ENCODE data around the gene EXOC3.

DNA sequence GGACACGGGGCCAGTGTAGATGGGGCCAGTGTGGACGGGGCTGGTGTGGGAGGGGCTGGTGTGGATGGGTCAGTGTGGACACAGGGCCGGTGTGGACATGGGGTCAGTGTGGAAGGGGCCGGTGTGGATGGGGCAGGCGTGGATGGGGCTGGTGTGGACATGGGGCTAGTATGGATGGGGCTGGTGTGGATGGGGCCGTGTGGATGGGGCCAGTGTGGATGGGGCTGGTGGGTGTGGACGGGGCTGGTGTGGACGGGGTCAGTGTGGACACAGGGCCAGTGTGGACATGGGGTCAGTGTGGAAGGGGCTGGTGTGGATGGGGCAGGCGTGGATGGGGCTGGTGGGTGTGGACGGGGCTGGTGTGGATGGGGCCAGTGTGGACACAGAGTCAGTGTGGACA lies 57.5 kb downstream of the EXOC3 start:
- TF ChIP-seq POLR2A (IDR thresholded peaks at IDR 0.05): no peak
- TF ChIP-seq, protein P1, sequence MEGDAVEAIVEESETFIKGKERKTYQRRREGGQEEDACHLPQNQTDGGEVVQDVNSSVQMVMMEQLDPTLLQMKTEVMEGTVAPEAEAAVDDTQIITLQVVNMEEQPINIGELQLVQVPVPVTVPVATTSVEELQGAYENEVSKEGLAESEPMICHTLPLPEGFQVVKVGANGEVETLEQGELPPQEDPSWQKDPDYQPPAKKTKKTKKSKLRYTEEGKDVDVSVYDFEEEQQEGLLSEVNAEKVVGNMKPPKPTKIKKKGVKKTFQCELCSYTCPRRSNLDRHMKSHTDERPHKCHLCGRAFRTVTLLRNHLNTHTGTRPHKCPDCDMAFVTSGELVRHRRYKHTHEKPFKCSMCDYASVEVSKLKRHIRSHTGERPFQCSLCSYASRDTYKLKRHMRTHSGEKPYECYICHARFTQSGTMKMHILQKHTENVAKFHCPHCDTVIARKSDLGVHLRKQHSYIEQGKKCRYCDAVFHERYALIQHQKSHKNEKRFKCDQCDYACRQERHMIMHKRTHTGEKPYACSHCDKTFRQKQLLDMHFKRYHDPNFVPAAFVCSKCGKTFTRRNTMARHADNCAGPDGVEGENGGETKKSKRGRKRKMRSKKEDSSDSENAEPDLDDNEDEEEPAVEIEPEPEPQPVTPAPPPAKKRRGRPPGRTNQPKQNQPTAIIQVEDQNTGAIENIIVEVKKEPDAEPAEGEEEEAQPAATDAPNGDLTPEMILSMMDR (IDR thresholded peaks at IDR 0.05): no peak

Measured in breast epithelium (tissue), 3 donors.